ENCODE measurements around the gene GTF2A2. TPM values are rescaled to one million over a fixed set of nuclear protein-coding genes. Genes with fewer than 3 reads are reported as not detected.
"Not testable (repeated sequence)": the region's sequence is repeated elsewhere in the genome, so short reads cannot be mapped to it uniquely, and the experiment has no call there.

The GTF2A2 gene
- total RNA-seq, 4 donors from 2014 or later: 31.8 to 66.3 (median 38.6) TPM

DNA sequence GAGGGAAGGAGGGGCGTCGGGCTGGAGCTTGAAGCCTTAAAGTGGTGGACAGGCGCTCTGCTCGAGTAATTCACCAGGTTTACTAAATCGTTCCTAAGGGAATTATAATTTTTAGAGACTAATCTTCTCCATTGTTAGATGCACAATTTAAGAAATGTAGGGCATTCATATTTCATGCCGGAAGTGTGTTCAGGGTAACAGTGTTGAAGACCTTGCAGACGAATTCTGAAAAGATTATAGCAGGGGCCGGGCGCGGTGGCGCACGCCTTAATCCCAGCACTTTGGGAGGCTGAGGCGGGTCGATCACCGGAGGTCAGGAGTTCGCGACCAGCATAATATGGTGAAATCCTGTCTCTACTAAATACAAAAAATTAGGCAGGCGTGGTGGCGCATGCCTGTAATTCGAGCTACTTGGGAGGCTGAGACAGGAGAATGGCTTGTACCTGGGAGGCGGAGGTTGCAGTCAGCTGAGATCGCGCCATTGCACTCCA, 365 bp upstream of the GTF2A2 start:
- Histone ChIP-seq H3K27ac (peak overlapping the region in 3 of 4 donors; percentile 84 to 91 (median 87)), H3K27me3 (no peaks in the 10 kb centered on the region), H3K4me1 (peaks cover 9 to 63% (median 11%) of the 10 kb centered on the region in 3 donors), H3K4me3 (peak overlapping the region; percentile 71 to 76), H3K36me3 (peaks cover 0 to 35% of the 10 kb centered on the region in 2 donors), H3K9me3 (no peaks in the 10 kb centered on the region)
- WGBS, 2 donors (ENCODE audit: low coverage in 1 of 2): 37 to 42% methylated on average over 8 to 20 of the region's 23 CpGs
- TF ChIP-seq EP300 (IDR thresholded peaks at IDR 0.05) (no peak), POLR2AphosphoS5 (IDR thresholded peaks at IDR 0.05) (no peak), POLR2A (IDR thresholded peaks at IDR 0.05) (no peak)
- TF ChIP-seq, protein P1, sequence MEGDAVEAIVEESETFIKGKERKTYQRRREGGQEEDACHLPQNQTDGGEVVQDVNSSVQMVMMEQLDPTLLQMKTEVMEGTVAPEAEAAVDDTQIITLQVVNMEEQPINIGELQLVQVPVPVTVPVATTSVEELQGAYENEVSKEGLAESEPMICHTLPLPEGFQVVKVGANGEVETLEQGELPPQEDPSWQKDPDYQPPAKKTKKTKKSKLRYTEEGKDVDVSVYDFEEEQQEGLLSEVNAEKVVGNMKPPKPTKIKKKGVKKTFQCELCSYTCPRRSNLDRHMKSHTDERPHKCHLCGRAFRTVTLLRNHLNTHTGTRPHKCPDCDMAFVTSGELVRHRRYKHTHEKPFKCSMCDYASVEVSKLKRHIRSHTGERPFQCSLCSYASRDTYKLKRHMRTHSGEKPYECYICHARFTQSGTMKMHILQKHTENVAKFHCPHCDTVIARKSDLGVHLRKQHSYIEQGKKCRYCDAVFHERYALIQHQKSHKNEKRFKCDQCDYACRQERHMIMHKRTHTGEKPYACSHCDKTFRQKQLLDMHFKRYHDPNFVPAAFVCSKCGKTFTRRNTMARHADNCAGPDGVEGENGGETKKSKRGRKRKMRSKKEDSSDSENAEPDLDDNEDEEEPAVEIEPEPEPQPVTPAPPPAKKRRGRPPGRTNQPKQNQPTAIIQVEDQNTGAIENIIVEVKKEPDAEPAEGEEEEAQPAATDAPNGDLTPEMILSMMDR (IDR thresholded peaks at IDR 0.05): no peak
- peak; percentile 6 for ATAC-seq

GRCh38 chr15:59654046-59654445, 3.3 kb downstream of the GTF2A2 start:
- peaks cover 0 to 46% of the 10 kb centered on the region in 2 donors for H3K36me3 ChIP-seq
- H3K27me3 ChIP-seq: no peaks in the 10 kb centered on the region
- H3K4me1 ChIP-seq: peaks cover 9 to 45% (median 11%) of the 10 kb centered on the region in 3 donors
- WGBS, 2 donors (ENCODE audit: low coverage in 1 of 2): 89 to 100% methylated on average over 1 of the region's 1 CpG
- no peaks in the 10 kb centered on the region for H3K9me3 ChIP-seq
- H3K27ac ChIP-seq: no peak overlapping the region
- ATAC-seq: no peak
- H3K4me3 ChIP-seq: no peak overlapping the region
- TF ChIP-seq POLR2A (IDR thresholded peaks at IDR 0.05) (no peak), POLR2AphosphoS5 (IDR thresholded peaks at IDR 0.05) (no peak), EP300 (IDR thresholded peaks at IDR 0.05) (no peak)
- TF ChIP-seq, protein P1 (IDR thresholded peaks at IDR 0.05): no peak

DNA sequence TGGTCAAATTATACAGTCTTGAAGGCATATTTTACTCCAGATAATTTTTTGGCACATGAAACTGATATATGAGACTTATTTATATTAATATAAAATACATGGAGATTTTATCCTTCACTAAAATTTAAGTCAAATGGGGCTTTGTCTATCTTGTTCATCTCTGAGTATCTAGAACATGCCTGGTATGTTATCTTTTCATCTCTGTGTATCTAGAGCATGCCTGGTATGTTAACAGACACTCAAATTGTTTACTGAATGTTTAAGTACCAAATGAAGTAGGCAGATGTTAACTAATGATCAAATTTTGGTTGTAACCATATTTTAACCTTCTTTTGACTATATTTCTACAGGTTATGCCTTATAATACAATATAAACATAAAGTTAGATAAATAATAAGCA, 7.7 kb downstream of the GTF2A2 start:
- no peak for ATAC-seq
- no peak overlapping the region for H3K27ac ChIP-seq
- no peak overlapping the region for H3K4me3 ChIP-seq
- H3K27me3 ChIP-seq: no peaks in the 10 kb centered on the region
- H3K9me3 ChIP-seq: no peaks in the 10 kb centered on the region
- H3K36me3 ChIP-seq: peaks cover 0 to 84% of the 10 kb centered on the region in 2 donors
- no peak for TF ChIP-seq POLR2A (IDR thresholded peaks at IDR 0.05)
- TF ChIP-seq POLR2AphosphoS5 (IDR thresholded peaks at IDR 0.05): no peak
- TF ChIP-seq, protein P1 (IDR thresholded peaks at IDR 0.05): no peak
- no peak for TF ChIP-seq EP300 (IDR thresholded peaks at IDR 0.05)
- H3K4me1 ChIP-seq: peaks cover 0 to 13% (median 0%) of the 10 kb centered on the region in 3 donors

DNA sequence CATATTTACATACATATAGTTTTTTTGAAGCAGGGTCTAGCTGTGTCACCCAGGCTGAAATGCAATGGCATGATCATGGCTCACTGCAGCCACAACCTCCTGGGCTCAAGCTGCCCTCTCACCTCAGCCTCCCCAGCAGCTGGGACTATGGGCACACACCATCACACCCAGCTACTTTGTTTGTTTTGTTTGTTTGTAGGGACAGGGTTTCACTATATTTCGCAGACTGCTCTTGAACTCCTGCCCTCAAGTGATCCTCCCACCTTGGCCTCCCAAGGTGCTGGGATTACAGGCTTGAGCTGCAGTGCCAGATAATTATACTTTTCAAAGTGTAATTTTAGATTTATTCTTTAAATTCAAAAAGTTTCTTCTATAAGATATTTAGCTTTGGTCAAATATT, 10.2 kb downstream of the GTF2A2 start:
- no peaks in the 10 kb centered on the region for H3K27me3 ChIP-seq
- no peaks in the 10 kb centered on the region for H3K4me1 ChIP-seq
- TF ChIP-seq EP300 (IDR thresholded peaks at IDR 0.05) (no peak), POLR2A (IDR thresholded peaks at IDR 0.05) (no peak), POLR2AphosphoS5 (IDR thresholded peaks at IDR 0.05) (no peak)
- TF ChIP-seq, protein P1 (IDR thresholded peaks at IDR 0.05): no peak
- peaks cover 0 to 80% of the 10 kb centered on the region in 2 donors for H3K36me3 ChIP-seq
- WGBS, 2 donors (ENCODE audit: low coverage in 1 of 2): 91% methylated on average over 1 of the region's 1 CpG; no CpG with 5 or more reads in 1 of the 2 donors
- ATAC-seq: no peak
- no peaks in the 10 kb centered on the region for H3K9me3 ChIP-seq
- H3K4me3 ChIP-seq: no peak overlapping the region
- H3K27ac ChIP-seq: no peak overlapping the region

GRCh38 chr15:59646277-59646676, 11.0 kb downstream of the GTF2A2 start:
- Histone ChIP-seq H3K27me3 (no peaks in the 10 kb centered on the region), H3K36me3 (peaks cover 0 to 79% of the 10 kb centered on the region in 2 donors), H3K4me1 (no peaks in the 10 kb centered on the region), H3K4me3 (no peak overlapping the region), H3K9me3 (no peaks in the 10 kb centered on the region), H3K27ac (no peak overlapping the region)
- no peak for ATAC-seq
- WGBS, 2 donors (ENCODE audit: low coverage in 1 of 2): 100% methylated on average over 1 of the region's 1 CpG; no CpG with 5 or more reads in 1 of the 2 donors
- TF ChIP-seq POLR2A (IDR thresholded peaks at IDR 0.05): no peak
- no peak for TF ChIP-seq EP300 (IDR thresholded peaks at IDR 0.05)
- no peak for TF ChIP-seq POLR2AphosphoS5 (IDR thresholded peaks at IDR 0.05)
- TF ChIP-seq, protein P1 (IDR thresholded peaks at IDR 0.05): no peak

- H3K27me3 ChIP-seq, H3K4me1 ChIP-seq, H3K4me3 ChIP-seq, H3K9me3 ChIP-seq, ATAC-seq, H3K27ac ChIP-seq: not testable (repeated sequence)
- H3K36me3 ChIP-seq: peaks cover 0 to 79% of the 10 kb centered on the region in 2 donors
- WGBS, 2 donors (ENCODE audit: low coverage in 1 of 2): 83 to 93% methylated on average over 4 to 5 of the region's 9 CpGs
Observed at GRCh38 chr15:59645812-59646211, 11.5 kb downstream of the GTF2A2 start.
